ENCODE measurements around the gene PSMD2.

DNA sequence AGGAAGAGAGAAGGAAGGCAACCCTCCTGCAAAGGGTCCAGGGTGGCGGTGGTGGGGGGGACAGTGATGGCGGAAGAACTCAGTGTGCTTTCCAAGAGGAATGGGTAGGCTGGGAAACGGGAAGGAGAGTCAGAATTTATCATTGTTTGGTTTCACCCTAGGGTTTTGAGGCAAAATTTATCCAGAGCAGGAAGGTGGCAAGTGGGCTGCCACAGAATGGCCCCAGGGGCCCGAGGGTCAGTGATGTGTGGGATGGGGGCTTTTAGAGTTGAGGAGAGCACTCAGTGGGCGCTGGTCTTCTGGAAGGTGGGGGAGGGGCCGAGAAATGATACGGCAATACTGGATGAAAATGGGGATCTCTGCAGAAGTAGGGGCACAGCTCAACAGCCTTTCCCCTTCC, 38.9 kb downstream of the PSMD2 start:
- TF ChIP-seq POLR2A (IDR thresholded peaks at IDR 0.05; ENCODE audit: low read depth, low read length) = no peak
- no peak for TF ChIP-seq POLR2AphosphoS5 (IDR thresholded peaks at IDR 0.05; ENCODE audit: low read depth, low read length)
- no peak for TF ChIP-seq POU2F2 (IDR thresholded peaks at IDR 0.05; ENCODE audit: low read depth, low read length)
- TF ChIP-seq PAX5 (IDR thresholded peaks at IDR 0.05; ENCODE audit: insufficient read depth, low read length, severe bottlenecking) = no peak
- no peak for TF ChIP-seq TAF1 (IDR thresholded peaks at IDR 0.05; ENCODE audit: low read depth, low read length)

Measured in GM12891 (cell line).